RPMI7951 (cell line): Measurements from ENCODE around the gene CFAP69. TPM values are rescaled to one million over a fixed set of nuclear protein-coding genes. Genes with fewer than 3 reads are reported as not detected.
"Not testable (repeated sequence)": the region's sequence is repeated elsewhere in the genome, so short reads cannot be mapped to it uniquely, and the experiment has no call there.

Source experiments
- DNase-seq: peaks from one replicate; pipeline ENCODE4 v3.0.0-alpha.2; 2012; ENCODE audit warnings: low read depth
- total RNA-seq: library from RNA; depleted of rRNA; stranded (reverse); fragments of >200 nt; shearing (Covaris generic); gene quantifications from 2 replicates; pipeline ENCODE4 v1.2.3, GENCODE V29; 2014

Gene CFAP69
- total RNA-seq, 1 experiment from 2014 or later = 4.2 TPM

DNA sequence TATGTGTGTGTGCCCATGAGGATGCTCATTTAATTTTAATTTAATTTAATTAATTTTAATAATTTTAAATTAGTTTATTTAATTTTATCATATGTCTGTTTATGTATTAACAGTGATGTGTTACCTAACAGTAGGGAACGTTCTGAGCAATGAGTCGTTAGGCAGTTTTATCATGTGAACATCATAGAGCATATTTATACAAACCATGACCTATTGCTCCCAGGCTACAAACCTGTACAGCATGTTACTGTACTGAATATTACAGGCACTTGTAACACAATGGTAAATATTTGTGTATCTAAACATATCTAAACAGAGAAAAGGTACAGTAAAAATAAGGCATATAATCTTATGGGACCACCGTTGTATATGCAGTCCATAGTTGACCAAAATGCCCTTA is 13.7 kb upstream of the CFAP69 start:
- DNase-seq = no peak

DNA sequence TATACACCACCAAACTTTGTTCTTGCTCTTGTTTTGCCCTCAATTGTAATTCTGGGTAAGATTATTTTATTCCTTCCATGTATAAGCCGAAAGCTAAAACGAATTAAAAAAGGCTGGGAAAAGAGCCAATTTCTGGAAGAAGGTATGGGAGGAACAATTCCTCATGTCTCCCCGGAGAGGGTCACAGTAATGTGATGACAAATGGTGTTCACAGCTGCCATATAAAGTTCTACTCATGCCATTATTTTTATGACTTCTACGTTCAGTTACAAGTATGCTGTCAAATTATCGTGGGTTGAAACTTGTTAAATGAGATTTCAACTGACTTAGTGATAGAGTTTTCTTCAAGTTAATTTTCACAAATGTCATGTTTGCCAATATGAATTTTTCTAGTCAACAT is 12.5 kb upstream of the CFAP69 start:
- no peak for DNase-seq

DNA sequence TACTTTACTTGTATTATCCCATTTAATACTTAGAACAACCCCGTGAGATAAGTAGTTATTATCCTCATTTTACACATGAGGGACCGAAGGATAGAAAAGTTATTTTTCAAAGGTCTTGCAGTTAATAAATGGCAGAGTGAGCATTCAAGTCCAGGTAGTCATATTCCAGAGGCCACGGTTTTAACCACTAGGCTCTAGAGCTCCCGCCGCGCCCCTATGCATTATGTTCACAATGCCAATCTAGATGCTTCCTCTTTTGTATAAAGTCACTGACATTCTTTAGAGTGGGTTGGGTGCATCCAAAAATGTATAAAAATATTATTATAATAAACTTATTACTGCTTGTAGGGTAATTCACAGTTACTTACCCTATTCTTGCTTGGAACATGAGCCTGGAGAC is 11.4 kb upstream of the CFAP69 start:
- no peak for DNase-seq

DNA sequence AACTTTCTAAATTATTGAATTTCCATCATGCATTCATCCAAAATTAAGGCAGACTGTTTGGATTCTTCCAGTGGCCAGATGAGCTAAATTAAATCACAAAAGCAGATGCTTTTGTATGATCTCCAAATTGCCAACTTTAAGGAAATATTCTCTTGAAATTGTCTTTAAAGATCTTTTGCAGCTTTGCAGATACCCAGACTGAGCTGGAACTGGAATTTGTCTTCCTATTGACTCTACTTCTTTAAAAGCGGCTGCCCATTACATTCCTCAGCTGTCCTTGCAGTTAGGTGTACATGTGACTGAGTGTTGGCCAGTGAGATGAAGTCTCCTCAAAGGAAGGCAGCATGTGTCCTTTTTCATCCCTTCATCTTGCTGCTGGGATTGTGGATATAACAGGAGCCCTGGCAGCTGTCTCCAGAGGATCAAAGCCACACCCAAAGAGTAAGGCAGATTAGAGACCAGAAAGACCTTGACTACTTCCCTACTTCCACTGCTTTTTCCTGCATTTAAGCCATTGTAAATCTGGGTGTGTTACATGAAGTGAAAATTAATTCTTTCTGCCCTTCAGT is 8.2 kb upstream of the CFAP69 start:
- DNase-seq = no peak

DNA sequence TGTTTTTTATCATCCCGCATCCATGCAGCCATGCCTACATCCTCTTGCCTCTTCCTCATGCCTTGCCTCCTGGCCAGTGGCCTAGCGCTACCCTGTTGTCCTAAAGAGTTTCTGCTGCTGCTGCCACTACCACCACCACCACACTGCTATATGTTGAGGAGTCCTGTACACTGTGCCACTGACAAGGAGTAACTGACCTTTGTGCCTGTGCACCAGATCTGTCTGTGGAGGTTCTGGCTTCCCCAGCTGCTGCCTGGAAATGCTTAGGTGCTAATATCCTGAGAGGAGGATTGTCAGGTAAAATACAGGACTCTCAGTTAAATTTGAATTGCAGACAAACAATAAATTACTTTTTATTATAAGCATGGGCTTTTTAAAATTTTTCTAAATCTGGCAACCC is 7.0 kb upstream of the CFAP69 start:
- DNase-seq = no peak

DNA sequence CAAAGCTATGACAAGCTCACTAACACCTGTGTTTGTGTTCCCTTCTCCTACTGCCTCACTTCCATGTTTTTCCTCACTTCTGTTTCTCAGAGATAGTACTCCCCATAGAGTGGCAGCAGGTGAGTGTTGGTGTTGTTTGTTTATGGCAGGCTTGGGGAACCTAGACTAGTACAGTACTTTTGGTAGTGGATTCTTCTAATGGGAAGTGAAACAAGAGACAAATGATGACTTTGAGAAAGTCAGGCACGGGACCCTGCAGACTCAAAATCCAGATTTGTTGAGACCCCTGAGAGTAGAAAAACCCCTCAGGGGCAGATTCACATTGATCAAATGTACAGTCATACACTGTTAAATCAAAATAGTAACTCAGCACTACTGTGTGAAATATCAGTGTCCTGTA is 6.4 kb upstream of the CFAP69 start:
- DNase-seq = no peak

DNA sequence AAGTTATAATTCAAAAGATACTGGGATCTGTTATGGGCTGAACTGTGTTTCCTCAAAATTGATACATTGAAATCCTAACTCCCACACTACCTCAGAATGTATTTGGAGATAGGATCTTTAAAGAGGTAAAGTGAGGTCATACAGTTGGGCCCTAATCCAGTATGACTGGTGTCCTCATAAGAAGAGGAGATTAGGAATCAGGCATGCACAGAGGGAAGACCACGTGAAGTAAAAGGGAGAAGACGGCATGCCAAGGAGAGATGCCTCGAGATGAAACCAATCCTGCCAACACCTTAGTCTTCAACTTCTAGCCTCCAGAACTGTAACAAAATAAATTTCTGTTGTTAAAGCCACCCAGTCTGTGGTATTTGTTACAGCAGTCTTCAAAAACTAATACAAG is 5.9 kb upstream of the CFAP69 start:
- DNase-seq = peak; percentile 29

DNA sequence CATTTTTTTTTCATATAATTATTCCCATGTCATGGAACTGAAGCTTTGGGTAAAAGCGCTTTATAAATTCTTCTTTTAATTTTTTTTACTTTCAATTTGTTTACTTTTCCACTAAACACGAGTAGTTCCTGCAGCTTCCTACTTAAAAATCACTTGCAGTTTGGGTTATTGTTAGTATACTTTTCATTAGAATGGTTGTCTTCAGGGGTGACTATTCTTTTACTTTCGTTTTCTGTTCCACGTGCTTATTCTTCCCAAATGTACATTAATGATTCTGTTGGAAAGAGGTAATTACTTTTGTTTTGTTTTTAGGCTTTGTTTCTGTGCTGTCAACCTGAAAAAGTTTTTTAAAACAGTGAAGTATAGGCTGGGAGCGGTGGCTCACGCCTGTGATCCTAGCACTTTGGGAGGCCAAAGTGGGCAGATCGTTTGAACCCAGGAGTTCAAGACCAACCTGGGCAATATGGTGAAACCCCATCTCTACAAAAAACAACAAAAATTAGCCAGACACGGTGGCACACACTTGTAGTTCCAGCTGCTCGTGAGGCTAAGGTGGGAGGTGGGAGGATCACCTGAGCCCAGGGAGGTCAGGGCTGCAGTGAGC is 5.2 kb upstream of the CFAP69 start:
- peak; percentile 38 for DNase-seq

DNA sequence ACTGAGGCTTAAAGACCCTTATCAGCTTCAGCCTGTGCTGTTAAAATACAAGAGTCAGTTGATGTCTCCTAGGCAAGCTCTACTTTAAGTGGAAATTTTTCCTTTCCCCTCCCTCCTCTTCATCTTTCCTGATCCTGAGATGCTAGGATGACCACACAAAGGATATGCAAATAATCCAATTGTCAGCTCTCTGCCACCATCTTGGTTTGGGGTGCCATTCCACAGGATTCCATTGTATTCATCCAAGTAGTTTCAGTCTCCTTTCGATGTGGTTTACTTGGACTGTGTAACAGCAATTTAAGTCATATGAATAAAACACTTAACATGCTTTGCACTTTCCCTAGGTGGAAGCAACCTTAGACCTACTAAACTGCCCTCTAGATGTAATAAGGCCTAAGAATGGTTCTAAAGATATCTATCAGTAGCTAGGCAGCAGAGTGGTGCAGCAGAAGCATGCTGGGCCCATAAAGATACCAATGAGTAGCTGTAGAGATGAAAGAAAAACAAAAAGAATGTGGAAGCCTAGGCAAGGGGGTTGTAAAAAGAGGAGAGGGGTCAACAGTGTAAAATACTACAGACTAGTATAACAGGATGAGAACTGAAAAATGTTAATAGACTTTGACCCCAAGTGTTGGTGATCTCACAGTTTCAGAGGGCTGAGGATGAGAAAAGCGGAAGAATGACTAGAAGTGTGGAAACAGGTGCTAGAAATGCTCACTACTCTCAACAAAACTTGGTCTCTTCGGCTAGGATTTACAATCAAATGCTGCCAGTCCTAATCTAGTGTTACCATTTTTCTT is 2.4 kb upstream of the CFAP69 start:
- no peak for DNase-seq

DNA sequence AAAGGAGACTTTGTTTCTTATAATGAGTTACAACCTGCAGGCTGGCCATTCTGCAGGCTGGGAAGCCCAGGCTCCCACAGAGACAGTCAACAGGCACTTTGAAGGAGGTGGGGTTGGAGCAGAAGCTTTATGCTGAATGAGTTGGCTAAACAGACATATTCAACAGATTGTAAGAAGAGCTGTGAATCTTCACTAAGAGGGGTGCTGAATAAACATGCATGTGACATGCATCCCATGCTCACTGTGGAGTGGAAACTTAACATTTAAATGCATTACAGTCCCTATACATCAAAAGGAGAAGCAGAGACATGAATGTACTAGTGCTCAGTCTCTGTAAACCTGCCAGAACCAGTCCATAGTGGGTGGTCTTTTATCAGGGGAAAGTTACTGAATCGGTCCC is 1.4 kb upstream of the CFAP69 start:
- no peak for DNase-seq

DNA sequence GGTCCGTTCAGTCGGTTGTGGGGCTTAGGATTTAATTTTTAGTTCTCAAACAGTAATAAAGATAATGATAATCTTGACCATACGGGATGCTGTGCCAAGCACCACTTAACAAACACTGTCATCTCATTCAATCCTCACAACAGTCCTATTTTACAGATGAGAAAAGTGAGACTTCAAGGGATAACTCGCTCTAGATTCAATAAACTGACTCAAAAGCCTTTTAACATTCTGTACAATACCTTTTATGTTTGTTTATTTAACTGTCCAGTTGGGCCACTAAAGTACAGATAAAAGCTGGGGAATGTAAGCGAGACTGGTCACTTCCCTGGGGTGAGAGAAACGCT is 437 bp upstream of the CFAP69 start:
- no peak for DNase-seq

DNA sequence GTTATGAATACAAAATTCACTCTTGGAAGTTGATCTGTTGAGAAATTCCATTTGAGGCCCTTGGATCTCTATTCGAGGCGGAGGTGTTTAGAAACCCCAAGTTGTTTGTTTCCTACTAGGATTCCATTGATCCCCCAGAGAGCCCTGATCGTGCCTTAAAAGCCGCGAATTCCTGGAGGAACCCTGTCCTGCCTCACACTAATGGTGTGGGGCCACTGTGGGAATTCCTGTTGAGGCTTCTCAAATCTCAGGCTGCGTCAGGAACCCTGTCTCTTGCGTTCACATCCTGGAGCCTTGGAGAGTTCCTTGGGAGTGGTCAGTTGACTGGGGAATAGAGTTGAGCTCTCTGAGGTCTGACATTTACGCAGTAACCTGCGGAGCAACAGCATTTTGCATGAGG is 1.2 kb downstream of the CFAP69 start:
- peak; percentile 12 for DNase-seq

DNA sequence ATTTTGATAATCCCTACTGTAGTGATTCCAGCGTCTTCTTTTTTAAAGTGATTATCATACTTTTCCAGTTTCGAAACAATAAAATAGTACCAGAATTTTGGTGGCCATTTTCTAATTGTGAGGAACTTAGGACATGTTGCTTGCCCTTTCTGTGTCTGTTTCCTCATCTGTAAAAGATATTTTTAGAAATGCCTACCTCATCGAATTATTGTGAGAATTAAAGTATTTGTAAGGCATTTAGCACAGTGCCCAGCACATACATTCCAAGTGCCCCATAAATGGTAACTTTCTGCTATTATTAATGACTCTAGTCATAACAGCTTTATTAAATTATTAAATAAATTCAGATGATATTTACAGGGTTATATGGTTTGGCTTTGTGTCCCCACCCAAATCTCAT is 3.7 kb downstream of the CFAP69 start:
- DNase-seq = no peak

DNA sequence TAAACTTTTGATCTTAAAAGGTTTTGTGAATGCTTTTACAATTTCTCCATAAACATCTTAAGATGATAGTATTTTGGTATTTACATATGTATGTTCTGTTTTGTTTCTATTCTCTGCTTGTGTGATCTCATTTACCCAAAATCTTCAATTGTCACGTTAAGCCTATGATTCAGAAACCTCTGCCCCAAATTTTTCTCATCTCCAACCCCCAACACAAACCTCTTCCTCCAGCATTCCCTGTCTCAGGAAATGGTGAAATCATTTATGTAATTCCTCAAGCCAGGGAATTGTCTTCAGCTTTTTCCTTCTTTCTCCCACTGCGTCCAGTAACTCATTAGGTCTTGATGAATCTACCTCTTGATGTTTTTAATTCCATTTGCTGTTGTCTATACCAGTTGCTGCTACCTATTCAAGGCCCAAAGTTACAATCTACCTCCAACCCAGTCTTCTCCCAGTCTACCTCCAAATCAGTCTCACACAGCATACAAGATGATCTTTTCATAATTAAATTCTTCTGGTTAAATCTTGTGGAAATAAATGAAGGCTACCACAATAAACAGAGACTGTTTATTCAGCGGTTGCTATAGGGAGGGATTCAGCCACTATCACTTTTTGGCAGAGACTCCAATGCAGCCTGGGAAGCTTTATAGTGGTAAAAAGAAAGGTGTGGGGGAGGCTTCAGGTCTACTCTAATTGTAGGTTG is 5.8 kb downstream of the CFAP69 start:
- peak; percentile 46 for DNase-seq

DNA sequence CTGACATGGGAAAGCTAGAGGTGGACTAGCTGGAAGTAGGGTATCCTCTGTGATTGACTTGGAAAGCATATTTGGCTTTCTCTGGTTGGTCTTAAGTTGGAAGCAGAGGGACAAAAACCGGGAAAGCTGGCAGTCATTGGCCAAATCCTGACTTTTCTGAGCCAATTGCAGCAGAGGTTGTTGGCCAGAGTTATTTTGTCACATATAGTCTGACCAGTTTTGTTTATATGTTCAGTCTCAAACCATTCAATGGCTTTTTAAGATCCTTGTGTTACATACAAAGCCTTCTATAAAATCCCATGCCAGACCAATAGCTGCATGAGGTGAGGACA is 6.3 kb downstream of the CFAP69 start:
- peak; percentile 34 for DNase-seq

DNA sequence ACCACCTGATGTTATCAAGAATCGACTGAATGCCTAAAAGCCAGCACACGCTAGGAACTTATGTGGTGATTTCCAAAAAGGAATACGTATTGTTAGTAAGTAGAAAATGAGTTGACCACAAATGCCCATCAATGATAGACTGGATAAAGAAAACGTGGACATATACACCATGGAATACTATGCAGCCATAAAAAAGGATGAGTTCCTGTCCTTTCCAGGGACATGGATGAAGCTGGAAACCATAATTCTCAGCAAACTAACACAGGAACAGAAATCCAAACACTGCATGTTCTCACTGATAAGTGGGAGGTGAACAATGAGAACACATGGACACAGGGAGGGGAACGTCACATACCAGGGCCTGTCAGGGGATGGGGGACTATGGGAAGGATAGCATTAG is 11.0 kb downstream of the CFAP69 start:
- DNase-seq = not testable (repeated sequence)

DNA sequence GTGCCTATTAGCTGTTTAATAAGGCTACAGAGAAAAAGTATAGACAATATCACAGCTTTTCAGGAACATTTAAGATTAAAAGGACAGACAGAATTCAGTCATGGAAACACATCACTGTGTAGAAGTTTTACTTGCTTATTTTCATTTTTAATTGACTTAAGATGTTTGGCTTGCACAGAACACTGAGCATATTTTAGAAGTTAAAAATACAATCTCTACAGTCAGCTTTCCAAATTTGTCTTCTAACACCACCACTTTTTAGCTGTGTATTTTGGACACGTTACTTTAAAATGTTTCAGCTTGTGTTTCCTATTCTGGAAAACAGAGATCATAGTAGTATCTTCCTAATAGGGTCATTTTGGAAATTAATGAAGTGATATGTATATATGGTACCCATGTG is 11.8 kb downstream of the CFAP69 start:
- DNase-seq = no peak

DNA sequence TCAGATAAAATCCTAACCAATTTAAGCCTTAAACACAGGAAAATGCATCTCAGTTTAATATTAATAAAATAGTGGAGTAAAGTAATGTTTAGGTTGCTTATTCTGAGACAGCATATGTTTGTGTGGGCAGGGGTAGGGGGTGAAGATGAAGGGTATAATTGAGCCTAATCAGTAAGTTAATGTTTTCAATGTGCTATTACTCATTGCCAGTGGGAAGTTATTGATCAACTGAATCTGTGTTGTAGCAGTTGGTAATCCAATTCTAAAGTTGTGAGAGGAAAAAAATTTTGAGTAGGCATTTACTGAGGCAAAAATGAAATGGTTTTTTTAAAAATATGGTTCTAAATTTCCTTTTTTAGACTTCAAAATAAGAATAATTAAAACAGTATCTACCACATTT is 16.5 kb downstream of the CFAP69 start:
- DNase-seq = no peak

DNA sequence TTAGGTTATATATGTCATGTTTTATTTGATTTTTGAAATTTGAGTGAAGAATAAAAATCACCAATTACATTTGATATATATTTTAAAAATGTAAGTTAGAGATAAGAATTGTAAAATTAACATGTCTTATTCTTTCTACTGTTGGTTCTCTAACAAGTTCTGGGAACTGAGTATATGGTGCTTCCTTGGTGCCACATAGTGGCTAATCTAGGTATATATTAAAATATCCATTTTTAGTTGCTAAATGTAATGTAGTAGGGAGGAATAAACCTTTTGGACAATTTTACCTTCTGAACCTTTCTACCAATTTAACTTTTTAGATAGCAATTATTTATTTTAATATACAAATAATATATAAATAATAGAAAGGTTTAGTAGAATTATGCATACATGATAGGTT is 17.5 kb downstream of the CFAP69 start:
- DNase-seq = peak; percentile 48

DNA sequence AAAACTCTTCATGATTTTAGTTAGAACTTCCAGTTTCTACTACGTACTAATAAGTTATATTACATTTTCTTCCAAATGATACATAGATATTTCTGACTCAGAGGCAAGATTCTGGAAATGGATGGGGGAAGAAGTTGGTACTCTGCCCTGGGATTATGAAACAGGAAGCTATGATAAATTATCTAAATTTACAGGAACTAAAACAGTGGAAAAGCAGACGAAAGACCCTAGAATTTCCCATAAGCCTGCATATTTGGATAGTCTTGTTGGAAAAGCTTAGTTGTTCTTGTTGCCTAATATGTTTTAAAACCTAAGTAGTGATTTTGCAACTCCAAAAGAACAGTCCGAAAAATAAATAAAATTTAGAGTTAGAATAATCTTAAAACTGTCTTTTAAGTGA is 21.8 kb downstream of the CFAP69 start:
- DNase-seq = no peak

DNA sequence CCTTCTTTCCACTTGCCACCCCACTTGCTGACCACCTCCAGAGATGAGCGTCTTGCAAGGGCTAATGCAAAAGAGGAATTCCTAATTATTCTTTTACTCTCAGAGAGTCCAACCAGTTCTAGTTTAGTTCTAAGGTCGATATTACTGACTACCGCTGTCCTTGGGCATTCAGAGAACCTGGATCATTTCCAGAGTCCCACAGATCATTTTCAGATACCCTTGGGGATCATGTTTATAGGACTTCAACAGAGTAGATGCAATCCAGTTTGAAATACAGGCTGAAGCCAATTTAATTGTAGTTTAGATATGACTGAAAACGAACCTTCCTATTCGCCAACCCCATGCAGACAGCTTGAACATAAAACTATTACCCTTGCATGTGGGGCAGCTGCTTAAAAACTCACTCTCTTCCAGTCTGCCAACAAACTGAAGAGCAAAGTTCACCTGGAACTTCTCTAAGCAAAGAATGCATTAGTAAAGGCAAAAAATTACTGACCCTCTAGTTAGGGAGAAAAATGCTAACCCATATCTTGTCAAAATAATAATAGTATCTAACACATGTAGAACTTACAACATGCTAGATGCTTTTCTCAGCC is 22.4 kb downstream of the CFAP69 start:
- no peak for DNase-seq

DNA sequence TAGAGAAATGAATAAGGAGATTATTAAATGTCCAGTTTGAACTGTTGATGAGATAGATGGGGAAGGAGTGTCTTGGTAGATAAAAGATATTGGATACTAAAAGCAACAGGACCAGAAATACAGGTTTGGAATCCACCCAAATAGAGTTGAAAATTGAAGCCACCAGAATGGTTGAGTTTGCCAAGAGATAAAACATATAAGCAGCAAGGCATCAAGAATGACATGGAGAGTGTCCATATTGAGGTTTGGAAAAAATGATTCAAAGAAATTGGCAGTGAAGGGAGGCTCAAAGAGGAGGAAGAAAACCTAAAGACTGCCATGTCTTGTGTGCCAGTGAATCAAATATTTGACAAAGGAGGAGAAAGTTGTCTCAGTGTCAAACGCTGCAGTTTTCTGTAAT is 24.2 kb downstream of the CFAP69 start:
- DNase-seq = no peak
